Eye (tissue), 1 donor: ENCODE results near the gene PSTPIP2.
"Not testable (repeated sequence)": the region's sequence is repeated elsewhere in the genome, so short reads cannot be mapped to it uniquely, and the experiment has no call there.

Experiments
- DNase-seq: peaks from one replicate; pipeline ENCODE4 v3.0.0-alpha.2; 2015

Gene PSTPIP2

GRCh38 chr18:45980229-45980628 is 91.8 kb downstream of the PSTPIP2 start:
- no peak for DNase-seq

- DNase-seq: no peak
Observed at GRCh38 chr18:45978084-45978483, 94.0 kb downstream of the PSTPIP2 start.

GRCh38 chr18:45976974-45977373 is 95.1 kb downstream of the PSTPIP2 start:
- no peak for DNase-seq

GRCh38 chr18:45976566-45976965 is 95.5 kb downstream of the PSTPIP2 start:
- DNase-seq: no peak

- DNase-seq: peak; percentile 80
Observed at GRCh38 chr18:45974088-45974536, 97.9 kb downstream of the PSTPIP2 start.

GRCh38 chr18:45967007-45967706 is 104.9 kb downstream of the PSTPIP2 start, which contains the start of gene EPG5:
Gene EPG5 (minus strand): TSS chr18:45967329. CDS start chr18:45967239, 90 bp downstream.
- DNase-seq: peak; percentile 98

- DNase-seq: not testable (repeated sequence)
Observed at GRCh38 chr18:45964913-45965312, 107.1 kb downstream of the PSTPIP2 start.

- DNase-seq: no peak
Observed at GRCh38 chr18:45962866-45963265, 109.2 kb downstream of the PSTPIP2 start.

- DNase-seq: no peak
Observed at GRCh38 chr18:45962461-45962860, 109.6 kb downstream of the PSTPIP2 start.

GRCh38 chr18:45959484-45959883 is 112.6 kb downstream of the PSTPIP2 start:
- DNase-seq: not testable (repeated sequence)

- DNase-seq: no peak
Observed at GRCh38 chr18:45958730-45959129, 113.3 kb downstream of the PSTPIP2 start.

- no peak for DNase-seq
Observed at GRCh38 chr18:45958027-45958426, 114.0 kb downstream of the PSTPIP2 start.

GRCh38 chr18:45957100-45957499 is 115.0 kb downstream of the PSTPIP2 start:
- no peak for DNase-seq

GRCh38 chr18:45954070-45954934 is 117.8 kb downstream of the PSTPIP2 start:
- DNase-seq: no peak

GRCh38 chr18:45951016-45951714 is 120.9 kb downstream of the PSTPIP2 start:
- DNase-seq: no peak

- DNase-seq: no peak
Observed at GRCh38 chr18:45945669-45946068, 126.4 kb downstream of the PSTPIP2 start.

- DNase-seq: no peak
Observed at GRCh38 chr18:45940724-45941123, 131.3 kb downstream of the PSTPIP2 start.

GRCh38 chr18:45939236-45939635 is 132.8 kb downstream of the PSTPIP2 start:
- DNase-seq: no peak

- DNase-seq: no peak
Observed at GRCh38 chr18:45938488-45938935, 133.5 kb downstream of the PSTPIP2 start.

GRCh38 chr18:45935591-45936335 is 136.3 kb downstream of the PSTPIP2 start:
- DNase-seq: no peak
